ENCODE data around the gene LHPP. TPM values are rescaled to one million over a fixed set of nuclear protein-coding genes. Genes with fewer than 3 reads are reported as not detected.
"Not testable (repeated sequence)": the region's sequence is repeated elsewhere in the genome, so short reads cannot be mapped to it uniquely, and the experiment has no call there.

Gene LHPP
- total and polyA plus RNA-seq, 2 experiments from 2014 or later: 19.0 to 22.9 TPM

DNA sequence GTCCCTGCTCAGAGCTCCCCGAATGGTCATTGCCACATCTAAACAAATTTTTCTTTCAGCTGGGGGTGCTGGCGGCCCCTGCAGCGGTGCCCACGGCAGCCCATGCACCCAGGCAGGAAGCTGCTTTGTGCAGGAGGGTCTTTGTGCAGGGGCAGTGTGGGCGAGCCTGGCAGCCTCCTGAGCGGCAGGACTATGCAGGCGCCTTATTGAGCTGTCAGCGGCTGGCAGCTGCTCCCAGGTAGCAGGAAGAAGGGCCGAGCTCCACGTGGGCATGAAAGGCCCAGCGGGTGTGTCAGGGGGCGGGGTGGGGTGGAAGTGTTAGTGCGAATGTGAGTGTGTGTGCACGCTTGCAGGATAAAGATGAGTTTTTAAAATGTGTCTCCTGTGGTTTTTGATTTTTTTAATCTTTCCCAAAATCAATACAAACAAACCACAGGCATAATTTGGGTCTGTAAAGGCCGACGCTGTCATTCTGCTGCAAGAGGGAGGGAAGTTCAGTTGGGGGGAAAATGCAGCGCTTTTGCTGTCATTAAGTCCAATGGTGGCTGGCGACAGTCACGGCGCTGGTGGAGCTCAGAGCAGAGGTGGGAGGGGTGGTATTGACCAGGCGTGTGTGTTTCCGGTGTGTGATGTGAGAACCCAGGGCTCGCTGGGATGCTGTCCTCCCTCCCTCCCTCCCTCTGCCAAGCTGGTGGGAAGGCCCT, 83.9 kb downstream of the LHPP start:
- Histone ChIP-seq H3K4me1 (ENCODE audit: insufficient read depth) (no peaks in the 10 kb centered on the region), H3K9me3 (ENCODE audit: low read depth) (no peaks in the 10 kb centered on the region), H2AFZ (no peak overlapping the region), H4K20me1 (ENCODE audit: insufficient read depth) (no peaks in the 10 kb centered on the region), H3K79me2 (ENCODE audit: insufficient read depth) (no peaks in the 10 kb centered on the region), H3K9ac (no peak overlapping the region), H3F3A (ENCODE audit: insufficient read depth) (no peaks in the 10 kb centered on the region), H3K9me2 (ENCODE audit: insufficient read depth) (no peaks in the 10 kb centered on the region), H3K27ac (no peak overlapping the region), H3K4me2 (ENCODE audit: unreplicated experiment) (no peak overlapping the region), H3K4me3 (no peak overlapping the region), H3K27me3 (replicated peaks; ENCODE audit: insufficient read depth) (no peaks in the 10 kb centered on the region), H3K36me3 (ENCODE audit: low read depth) (no peaks in the 10 kb centered on the region)
- no peak for DNase-seq
- TF ChIP-seq EZH2 (IDR thresholded peaks at IDR 0.05; ENCODE audit: insufficient read depth, poor library complexity, severe bottlenecking) (no peak), EZH2phosphoT487 (IDR thresholded peaks at IDR 0.05; ENCODE audit: insufficient read depth, low read depth) (no peak)
- 76 to 79% methylated on average over 21 to 23 of the region's 23 CpGs for WGBS, 2 experiments (ENCODE audit: low coverage in 1 of 2, low lambda C conversion rate in 2 of 2, missing lambda C conversion rate in 2 of 2)
- in situ Hi-C loops (cut with MboI): no loop called here

DNA sequence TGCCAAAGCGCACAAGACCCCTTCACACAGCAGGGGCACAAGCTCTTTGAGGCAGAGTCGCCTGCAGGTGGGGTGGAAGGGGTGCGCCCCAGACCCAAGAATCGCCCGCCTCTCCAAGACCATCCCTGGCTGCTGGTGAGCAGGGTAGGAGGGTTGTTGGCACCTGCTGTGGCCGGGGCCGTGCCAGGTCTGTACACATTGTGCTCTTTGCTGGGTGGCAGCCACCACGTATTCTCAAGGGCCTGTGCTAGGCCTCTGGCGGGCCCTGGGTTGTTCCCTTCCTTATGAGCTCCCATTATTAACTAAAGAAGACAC, 84.4 kb downstream of the LHPP start:
- DNase-seq: no peak
- Histone ChIP-seq H3K27me3 (replicated peaks; ENCODE audit: insufficient read depth) (no peaks in the 10 kb centered on the region), H3K9me2 (ENCODE audit: insufficient read depth) (no peaks in the 10 kb centered on the region), H3K4me3 (no peak overlapping the region), H3K36me3 (ENCODE audit: low read depth) (no peaks in the 10 kb centered on the region), H2AFZ (no peak overlapping the region), H3K79me2 (ENCODE audit: insufficient read depth) (no peaks in the 10 kb centered on the region), H3K9ac (no peak overlapping the region), H3K4me2 (ENCODE audit: unreplicated experiment) (no peak overlapping the region), H3K4me1 (ENCODE audit: insufficient read depth) (no peaks in the 10 kb centered on the region), H3K9me3 (ENCODE audit: low read depth) (no peaks in the 10 kb centered on the region), H4K20me1 (ENCODE audit: insufficient read depth) (no peaks in the 10 kb centered on the region), H3K27ac (no peak overlapping the region), H3F3A (ENCODE audit: insufficient read depth) (no peaks in the 10 kb centered on the region)
- in situ Hi-C loops (cut with MboI): no loop called here
- TF ChIP-seq EZH2phosphoT487 (IDR thresholded peaks at IDR 0.05; ENCODE audit: insufficient read depth, low read depth) (no peak), EZH2 (IDR thresholded peaks at IDR 0.05; ENCODE audit: insufficient read depth, poor library complexity, severe bottlenecking) (no peak)
- 63 to 74% methylated on average over 5 to 9 of the region's 9 CpGs for WGBS, 2 experiments (ENCODE audit: low coverage in 1 of 2, low lambda C conversion rate in 2 of 2, missing lambda C conversion rate in 2 of 2)

DNA sequence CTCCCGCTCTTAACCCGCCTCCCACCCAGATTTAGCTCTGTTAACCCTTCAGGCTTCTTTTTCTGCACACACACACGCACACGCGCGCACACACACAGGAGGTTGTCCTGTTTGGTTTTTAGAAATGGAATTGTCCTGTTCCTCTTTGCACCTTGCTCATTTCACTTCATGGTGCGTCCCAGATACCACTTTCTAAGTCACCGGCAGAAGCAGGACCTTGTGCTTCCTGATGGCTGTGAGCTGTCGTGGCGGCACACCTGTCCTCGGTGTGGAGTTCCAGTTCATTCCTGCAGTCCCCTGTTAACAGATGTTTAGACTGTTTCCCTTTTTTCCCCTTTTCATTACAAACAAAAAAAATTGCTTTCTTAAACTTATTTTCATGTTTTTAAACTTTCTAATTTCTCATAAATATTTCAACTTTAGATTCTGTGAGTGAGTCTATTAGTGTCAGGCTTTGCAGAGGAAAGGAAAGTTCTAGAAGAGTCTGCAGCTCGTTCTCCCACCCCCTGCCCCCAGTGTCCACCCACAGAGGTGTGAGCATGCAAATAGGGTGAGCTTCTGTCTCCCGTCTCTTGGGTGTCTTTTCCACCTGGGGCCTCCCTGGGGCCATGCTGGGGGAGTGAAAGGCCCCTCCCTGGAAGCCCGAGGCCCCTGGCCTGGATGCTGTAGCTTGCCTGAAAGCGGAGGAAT, 85.5 kb downstream of the LHPP start:
- Histone ChIP-seq H3K36me3 (ENCODE audit: low read depth) (no peaks in the 10 kb centered on the region), H2AFZ (no peak overlapping the region), H3K27ac (no peak overlapping the region), H3K4me1 (ENCODE audit: insufficient read depth) (no peaks in the 10 kb centered on the region), H3K4me2 (ENCODE audit: unreplicated experiment) (no peak overlapping the region), H3K9me2 (ENCODE audit: insufficient read depth) (no peaks in the 10 kb centered on the region), H3K4me3 (no peak overlapping the region), H3K79me2 (ENCODE audit: insufficient read depth) (no peaks in the 10 kb centered on the region), H4K20me1 (ENCODE audit: insufficient read depth) (no peaks in the 10 kb centered on the region), H3K9ac (no peak overlapping the region), H3K9me3 (ENCODE audit: low read depth) (no peaks in the 10 kb centered on the region), H3K27me3 (replicated peaks; ENCODE audit: insufficient read depth) (no peaks in the 10 kb centered on the region), H3F3A (ENCODE audit: insufficient read depth) (no peaks in the 10 kb centered on the region)
- WGBS, 2 experiments (ENCODE audit: low coverage in 1 of 2, low lambda C conversion rate in 2 of 2, missing lambda C conversion rate in 2 of 2): 74 to 82% methylated on average over 15 of the region's 15 CpGs
- TF ChIP-seq EZH2phosphoT487 (IDR thresholded peaks at IDR 0.05; ENCODE audit: insufficient read depth, low read depth) (no peak), EZH2 (IDR thresholded peaks at IDR 0.05; ENCODE audit: insufficient read depth, poor library complexity, severe bottlenecking) (no peak)
- no peak for DNase-seq
- in situ Hi-C loops (cut with MboI): no loop called here

DNA sequence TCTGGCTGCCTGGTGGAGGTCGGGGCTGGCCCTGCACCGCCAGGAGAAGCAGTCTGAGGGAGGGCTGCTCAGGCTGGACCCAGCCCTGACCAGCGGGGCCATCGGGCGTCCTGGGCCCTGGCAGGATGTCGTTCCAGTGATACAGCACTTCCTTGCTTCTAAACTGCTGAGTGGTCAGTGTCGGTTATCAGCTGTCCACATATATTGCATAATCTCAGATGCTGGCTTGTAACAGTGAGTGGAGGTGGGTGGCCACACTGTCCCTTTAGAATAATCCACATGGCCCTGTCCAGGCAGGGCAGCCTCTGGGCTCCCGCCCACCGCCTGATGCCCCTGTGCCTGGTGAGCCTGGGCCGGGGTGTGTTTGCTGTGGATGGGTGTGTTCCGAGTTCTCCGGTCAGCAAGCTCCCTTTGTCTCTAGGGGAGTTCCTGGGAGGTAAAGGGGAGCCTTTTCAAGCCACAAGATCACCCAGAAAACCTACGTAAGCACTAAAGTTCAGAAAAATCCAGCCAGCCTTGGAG, 86.1 kb downstream of the LHPP start:
- Histone ChIP-seq H3K27me3 (replicated peaks; ENCODE audit: insufficient read depth) (no peaks in the 10 kb centered on the region), H3K36me3 (ENCODE audit: low read depth) (no peaks in the 10 kb centered on the region), H3K79me2 (ENCODE audit: insufficient read depth) (no peaks in the 10 kb centered on the region), H4K20me1 (ENCODE audit: insufficient read depth) (no peaks in the 10 kb centered on the region), H3K9ac (no peak overlapping the region), H3K9me3 (ENCODE audit: low read depth) (no peaks in the 10 kb centered on the region), H3K27ac (no peak overlapping the region), H3F3A (ENCODE audit: insufficient read depth) (no peaks in the 10 kb centered on the region), H2AFZ (no peak overlapping the region), H3K9me2 (ENCODE audit: insufficient read depth) (no peaks in the 10 kb centered on the region), H3K4me3 (no peak overlapping the region), H3K4me2 (ENCODE audit: unreplicated experiment) (no peak overlapping the region), H3K4me1 (ENCODE audit: insufficient read depth) (no peaks in the 10 kb centered on the region)
- TF ChIP-seq EZH2phosphoT487 (IDR thresholded peaks at IDR 0.05; ENCODE audit: insufficient read depth, low read depth) (no peak), EZH2 (IDR thresholded peaks at IDR 0.05; ENCODE audit: insufficient read depth, poor library complexity, severe bottlenecking) (no peak)
- DNase-seq: no peak
- 72 to 75% methylated on average over 13 of the region's 13 CpGs for WGBS, 2 experiments (ENCODE audit: low coverage in 1 of 2, low lambda C conversion rate in 2 of 2, missing lambda C conversion rate in 2 of 2)
- in situ Hi-C loops (cut with MboI): no loop called here

DNA sequence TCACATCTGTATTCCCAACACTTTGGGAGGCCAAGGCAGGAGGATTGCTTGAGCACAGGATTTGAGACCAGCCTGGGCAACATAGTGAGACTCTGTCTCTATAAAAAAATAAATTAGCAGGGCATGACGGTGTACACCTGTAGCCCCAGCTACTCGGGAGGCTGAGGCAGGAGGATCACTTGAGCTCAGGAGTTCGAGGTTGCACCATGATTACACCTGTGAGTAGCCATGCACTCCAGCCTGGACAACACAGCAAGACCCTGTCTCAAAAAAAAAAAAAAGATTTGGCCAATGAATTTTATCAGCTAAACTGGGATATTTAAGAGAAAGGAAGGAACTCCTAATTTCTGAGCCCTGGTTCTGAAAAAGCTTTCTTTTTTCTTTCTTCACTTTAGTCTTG, 87.5 kb downstream of the LHPP start:
- H3K4me2 ChIP-seq (ENCODE audit: unreplicated experiment); H3K9ac ChIP-seq; H3K27ac ChIP-seq; H3K79me2 ChIP-seq (ENCODE audit: insufficient read depth); H3K36me3 ChIP-seq (ENCODE audit: low read depth); in situ Hi-C loops (cut with MboI); H2AFZ ChIP-seq; H3K4me3 ChIP-seq; DNase-seq; H3K9me3 ChIP-seq (ENCODE audit: low read depth); H4K20me1 ChIP-seq (ENCODE audit: insufficient read depth); H3K27me3 ChIP-seq (replicated peaks; ENCODE audit: insufficient read depth); H3F3A ChIP-seq (ENCODE audit: insufficient read depth); H3K9me2 ChIP-seq (ENCODE audit: insufficient read depth); H3K4me1 ChIP-seq (ENCODE audit: insufficient read depth): not testable (repeated sequence)
- 81 to 90% methylated on average over 3 of the region's 3 CpGs for WGBS, 2 experiments (ENCODE audit: low coverage in 1 of 2, low lambda C conversion rate in 2 of 2, missing lambda C conversion rate in 2 of 2)

Measured in GM23248 (cell line).